HFF-Myc (cell line): ENCODE measurements around the gene TRIM68.

Experiments used
- DNase-seq: peaks from one replicate; pipeline ENCODE4 v3.0.0-alpha.2; 2011; ENCODE audit warnings: low read depth; ENCODE audit errors: extremely low read depth
- H3K4me3 ChIP-seq: replicated peaks from 2 replicates; pipeline ENCODE4 v1.5.1; 2011; ENCODE audit warnings: low read depth, mild to moderate bottlenecking, control low read depth, low read length
- CTCF ChIP-seq: IDR thresholded peaks from 2 replicates; pipeline ENCODE4 v1.5.1; 2012; ENCODE audit warnings: mild to moderate bottlenecking, low read depth, low read length, control low read depth; ENCODE audit errors: missing control alignments

The TRIM68 gene

GRCh38 chr11:4607781-4608666 lies at the start of gene TRIM68:
TRIM68 (minus strand) TSS chr11:4608231; CDS start chr11:4605504, 2,727 bp downstream.
- TF ChIP-seq CTCF, result no peak
- DNase-seq, result peak; percentile 79
- H3K4me3 ChIP-seq, result peak within 1 kb of the TSS; percentile 61

- H3K4me3 ChIP-seq, result no peak overlapping the region
- no peak for TF ChIP-seq CTCF
- DNase-seq, result no peak
Observed at GRCh38 chr11:4654635-4655369, 46.8 kb upstream of the TRIM68 start.

- H3K4me3 ChIP-seq, result no peak overlapping the region
- TF ChIP-seq CTCF, result no peak
- DNase-seq, result no peak
Observed at GRCh38 chr11:4647766-4648165, 39.7 kb upstream of the TRIM68 start.

GRCh38 chr11:4645974-4646373 lies 37.9 kb upstream of the TRIM68 start:
- DNase-seq, result no peak
- TF ChIP-seq CTCF, result no peak
- H3K4me3 ChIP-seq, result no peak overlapping the region

- no peak for DNase-seq
- no peak overlapping the region for H3K4me3 ChIP-seq
- no peak for TF ChIP-seq CTCF
Observed at GRCh38 chr11:4644233-4644632, 36.2 kb upstream of the TRIM68 start.

- no peak for DNase-seq
- no peak for TF ChIP-seq CTCF
- H3K4me3 ChIP-seq, result no peak within 1 kb of the TSS
Observed at GRCh38 chr11:4643682-4644081, 35.7 kb upstream of the TRIM68 start, which contains the start of gene OR51E1. OR51E1 (plus strand) TSS chr11:4643982; CDS start chr11:4652527, 8,545 bp downstream.
